Activated T-cell treated with anti-CD3 and anti-CD28 coated beads, Interleukin-2, amount 50 U/mL, for 72 hours (primary cell): ENCODE data around the gene GLUD1. TPM values are rescaled to one million over a fixed set of nuclear protein-coding genes. Genes with fewer than 3 reads are reported as not detected.
"Not testable (repeated sequence)": the region's sequence is repeated elsewhere in the genome, so short reads cannot be mapped to it uniquely, and the experiment has no call there.

Experiments used
- ATAC-seq, 2 donors: fragments of 150-1000 bp; cut with Tn5 transposase; replicated peaks in 1 of 2; 2 replicates each; pipeline ENCODE4 v1.10.0; 2021; ENCODE audit warnings: moderate library complexity in 2 of 2, mild to moderate bottlenecking in 1 of 2
- DNase-seq, 2 donors: peaks; one replicate each; pipeline ENCODE4 v3.0.0; 2021 to 2022; ENCODE audit warnings: mixed read lengths in 1 of 2
- H3K27ac Mint-ChIP-seq: one replicate; pipeline ENCODE4 v1.8.0; 2022; ENCODE audit warnings: mild to moderate bottlenecking, moderate library complexity, mixed read lengths
- H3K27me3 Mint-ChIP-seq: one replicate; pipeline ENCODE4 v1.8.0; 2022; ENCODE audit warnings: low read depth, mixed read lengths
- H3K36me3 Mint-ChIP-seq, 2 donors: one replicate each; pipeline ENCODE4 v1.8.0; 2022; ENCODE audit warnings: mixed read lengths in 2 of 2, mild to moderate bottlenecking in 1 of 2; ENCODE audit not compliant: insufficient read depth in 2 of 2
- H3K4me1 Mint-ChIP-seq: one replicate; pipeline ENCODE4 v1.8.0; 2022; ENCODE audit warnings: low read depth, mixed read lengths
- H3K4me3 Mint-ChIP-seq, 2 donors: one replicate each; pipeline ENCODE4 v1.8.0; 2022; ENCODE audit warnings: mild to moderate bottlenecking in 2 of 2, mixed read lengths in 2 of 2, moderate library complexity in 2 of 2
- H3K9me3 Mint-ChIP-seq, 2 donors: one replicate each; pipeline ENCODE4 v1.8.0; 2022; ENCODE audit warnings: mixed read lengths in 2 of 2
- total RNA-seq, 2 donors: library from RNA; stranded (reverse); gene quantifications; one replicate each; pipeline ENCODE4 v1.2.3, GENCODE V29; 2022

GLUD1 gene
- total RNA-seq: 100 to 1,000 TPM; 123 to 160 TPM

DNA sequence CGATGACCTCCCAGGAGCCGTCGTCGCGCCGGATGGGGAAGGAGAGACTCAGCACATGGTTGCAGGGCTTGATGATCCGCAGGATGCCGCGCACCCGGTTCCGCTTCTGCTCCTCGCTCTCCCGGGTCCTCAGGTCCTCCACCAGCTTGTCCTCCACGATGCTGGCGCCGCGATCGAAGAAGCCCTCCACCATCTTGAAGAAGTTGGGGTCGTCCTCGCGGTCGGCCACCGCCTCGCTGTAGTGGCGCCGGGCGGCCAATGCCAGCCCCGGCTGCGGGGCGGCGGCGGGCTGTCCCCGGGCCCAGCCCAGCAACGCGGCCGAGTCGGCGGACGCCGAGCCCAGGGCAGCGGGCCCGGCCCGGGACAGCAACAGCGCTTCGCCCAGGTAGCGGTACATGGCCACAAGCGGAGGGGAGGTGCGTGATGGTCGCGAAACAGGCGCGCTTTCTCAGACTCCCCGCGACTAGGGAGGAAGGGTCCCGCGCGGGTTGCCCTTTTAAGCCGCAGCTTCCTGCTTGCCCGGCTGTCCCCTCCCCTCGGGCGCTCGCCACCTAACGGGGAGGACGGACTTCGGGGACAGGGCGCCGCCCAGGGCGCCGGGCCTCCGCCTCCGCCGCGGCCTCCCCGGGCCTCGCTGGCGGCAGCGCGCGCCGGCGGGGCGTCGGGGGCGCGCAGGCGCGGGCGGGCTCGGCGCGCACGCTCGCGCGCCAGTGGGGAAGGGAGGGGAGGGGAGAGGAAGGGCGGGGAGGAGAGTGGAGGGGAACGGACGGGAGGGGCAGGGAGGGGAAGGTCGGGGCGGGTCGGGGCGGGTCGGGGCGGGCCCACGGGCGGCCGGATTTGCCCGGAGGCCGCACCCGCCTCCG lies at the start of gene GLUD1, which contains the start of gene SHLD2:
TSS of gene GLUD1 (minus strand) at position 471 of the 863 bp plus-strand sequence. CDS start at position 397, 74 bp downstream.
TSS of gene SHLD2 (plus strand) at position 834 of the 863 bp plus-strand sequence. CDS start 56,149 bp downstream, outside the sequence.
- Mint-ChIP-seq H3K27ac (peak within 1 kb of the TSS; percentile 98), H3K9me3 (no peaks in the 10 kb centered on the region), H3K4me3 (peak within 1 kb of the TSS; percentile 91 to 95), H3K27me3 (no peaks in the 10 kb centered on the region), H3K36me3 (peaks cover 9 to 16% of the 10 kb centered on the region in 2 donors), H3K4me1 (peaks cover 40% of the 10 kb centered on the region)
- ATAC-seq (peak; percentile 76 to 79), DNase-seq (peak; percentile 95)

DNA sequence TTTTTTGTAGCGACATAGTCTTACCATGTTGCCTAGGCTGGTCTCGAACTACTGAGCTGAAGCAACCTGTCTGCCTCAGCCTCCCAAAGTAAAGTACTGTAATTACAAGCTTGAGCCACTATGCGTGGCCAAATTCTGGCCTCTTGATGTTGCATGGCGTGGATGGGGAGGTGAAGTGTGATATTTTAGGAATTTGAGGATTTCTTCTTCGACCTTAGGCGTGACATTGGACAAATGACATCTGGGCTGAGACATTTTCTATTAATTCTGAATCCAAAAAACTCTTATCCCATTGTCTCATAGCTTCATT lies 48.4 kb upstream of the GLUD1 start:
- H3K9me3 Mint-ChIP-seq, H3K27me3 Mint-ChIP-seq, DNase-seq, H3K36me3 Mint-ChIP-seq, H3K4me3 Mint-ChIP-seq, H3K4me1 Mint-ChIP-seq, H3K27ac Mint-ChIP-seq, ATAC-seq: not testable (repeated sequence)

- not testable (repeated sequence) for H3K27me3 Mint-ChIP-seq, H3K4me1 Mint-ChIP-seq, H3K9me3 Mint-ChIP-seq, DNase-seq, H3K36me3 Mint-ChIP-seq, H3K4me3 Mint-ChIP-seq, H3K27ac Mint-ChIP-seq, ATAC-seq
Observed at GRCh38 chr10:87142230-87143108, 47.8 kb upstream of the GLUD1 start.

GRCh38 chr10:87137478-87137877 lies 42.8 kb upstream of the GLUD1 start:
- peaks cover 8 to 22% of the 10 kb centered on the region in 2 donors for H3K36me3 Mint-ChIP-seq
- peak overlapping the region; percentile 21 for H3K27ac Mint-ChIP-seq
- H3K9me3 Mint-ChIP-seq, H3K27me3 Mint-ChIP-seq, H3K4me1 Mint-ChIP-seq, ATAC-seq, H3K4me3 Mint-ChIP-seq, DNase-seq: not testable (repeated sequence)

DNA sequence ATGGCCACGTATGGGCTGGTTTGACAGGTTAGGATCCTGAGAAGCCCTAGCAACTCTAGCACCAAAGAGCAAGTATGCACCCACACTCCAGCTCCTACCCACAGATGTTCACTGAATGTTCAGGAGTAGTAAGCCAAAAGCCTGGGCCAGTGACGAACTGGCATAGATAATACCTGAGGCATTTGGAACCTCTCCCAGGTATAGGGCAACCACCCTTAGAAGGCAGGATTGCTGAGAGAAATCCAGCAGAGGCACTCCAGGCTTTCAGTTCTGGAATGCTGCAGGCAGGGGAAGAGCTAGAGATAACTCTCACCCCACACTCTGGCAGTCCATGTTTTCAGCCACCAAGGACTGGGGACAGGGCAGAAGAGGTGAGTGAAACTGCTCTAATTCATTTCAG lies 39.8 kb upstream of the GLUD1 start:
- not testable (repeated sequence) for H3K4me1 Mint-ChIP-seq, ATAC-seq, DNase-seq, H3K4me3 Mint-ChIP-seq, H3K9me3 Mint-ChIP-seq, H3K27ac Mint-ChIP-seq, H3K27me3 Mint-ChIP-seq
- peaks cover 11 to 25% of the 10 kb centered on the region in 2 donors for H3K36me3 Mint-ChIP-seq

GRCh38 chr10:87133936-87134335 lies 39.3 kb upstream of the GLUD1 start:
- ATAC-seq, DNase-seq, H3K9me3 Mint-ChIP-seq, H3K27ac Mint-ChIP-seq, H3K4me3 Mint-ChIP-seq, H3K27me3 Mint-ChIP-seq, H3K4me1 Mint-ChIP-seq: not testable (repeated sequence)
- peaks cover 11 to 27% of the 10 kb centered on the region in 2 donors for H3K36me3 Mint-ChIP-seq

- not testable (repeated sequence) for H3K4me1 Mint-ChIP-seq, H3K4me3 Mint-ChIP-seq, DNase-seq, H3K9me3 Mint-ChIP-seq, H3K27me3 Mint-ChIP-seq, H3K27ac Mint-ChIP-seq, ATAC-seq
- peaks cover 10 to 17% of the 10 kb centered on the region in 2 donors for H3K36me3 Mint-ChIP-seq
Observed at GRCh38 chr10:87132176-87132575, 37.5 kb upstream of the GLUD1 start.

DNA sequence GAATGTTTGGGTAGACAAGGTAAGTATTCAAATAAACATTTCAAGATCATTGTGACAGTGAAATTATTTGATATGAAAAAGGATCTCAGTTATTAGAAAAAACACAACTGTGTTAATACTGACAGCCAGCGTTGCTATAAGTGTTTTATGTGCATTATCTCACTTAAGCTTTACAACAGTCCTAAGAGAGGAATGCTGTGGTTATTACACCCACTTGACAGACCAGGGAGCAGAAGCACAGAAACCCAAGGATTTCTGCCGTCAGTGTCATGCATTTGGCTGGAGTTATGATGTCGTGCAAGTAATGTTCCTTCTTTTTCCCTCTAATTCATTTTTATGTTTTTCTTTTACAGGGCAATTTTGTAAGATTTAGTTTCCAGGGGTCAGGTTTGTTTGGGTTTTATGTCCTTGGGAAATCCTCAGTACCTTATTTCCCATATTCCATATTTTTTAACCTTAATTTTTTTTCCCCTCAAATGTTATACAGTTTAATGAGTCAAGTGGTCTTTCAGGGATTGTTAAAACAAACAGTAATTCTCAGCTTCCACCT lies 33.0 kb upstream of the GLUD1 start:
- not testable (repeated sequence) for DNase-seq, H3K4me1 Mint-ChIP-seq, H3K9me3 Mint-ChIP-seq, H3K27ac Mint-ChIP-seq, H3K4me3 Mint-ChIP-seq, ATAC-seq, H3K27me3 Mint-ChIP-seq, H3K36me3 Mint-ChIP-seq

DNA sequence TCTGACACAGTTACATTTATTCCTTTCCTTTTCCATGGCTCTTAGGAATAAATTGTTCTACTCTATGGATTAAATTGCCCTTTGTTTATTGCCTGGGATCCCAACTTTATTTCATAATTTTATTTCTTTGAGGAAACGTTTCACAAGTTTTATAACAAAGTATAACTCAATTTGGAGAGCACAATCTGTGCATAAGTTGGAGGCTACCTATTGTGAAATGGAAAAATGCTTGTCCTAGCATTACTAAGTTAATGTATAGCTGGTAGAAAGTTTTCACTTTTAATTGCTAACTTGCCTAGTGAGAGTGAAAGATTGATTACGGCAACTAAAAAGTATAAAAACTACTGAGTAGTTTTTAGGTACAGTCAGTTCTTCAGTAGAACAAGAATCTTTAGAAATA lies 32.4 kb upstream of the GLUD1 start:
- not testable (repeated sequence) for ATAC-seq, DNase-seq, H3K4me3 Mint-ChIP-seq, H3K9me3 Mint-ChIP-seq, H3K27me3 Mint-ChIP-seq, H3K4me1 Mint-ChIP-seq, H3K27ac Mint-ChIP-seq, H3K36me3 Mint-ChIP-seq

GRCh38 chr10:87123351-87123750 lies 28.7 kb upstream of the GLUD1 start:
- H3K4me3 Mint-ChIP-seq, H3K27me3 Mint-ChIP-seq, H3K9me3 Mint-ChIP-seq, H3K36me3 Mint-ChIP-seq, H3K27ac Mint-ChIP-seq, DNase-seq, H3K4me1 Mint-ChIP-seq, ATAC-seq: not testable (repeated sequence)

- not testable (repeated sequence) for DNase-seq, ATAC-seq
Observed at GRCh38 chr10:87119029-87119428, 24.4 kb upstream of the GLUD1 start.

GRCh38 chr10:87118122-87118521 lies 23.5 kb upstream of the GLUD1 start:
- not testable (repeated sequence) for H3K27ac Mint-ChIP-seq, H3K36me3 Mint-ChIP-seq, ATAC-seq, H3K4me3 Mint-ChIP-seq, H3K4me1 Mint-ChIP-seq, H3K9me3 Mint-ChIP-seq, H3K27me3 Mint-ChIP-seq, DNase-seq

More at GRCh38 chr10:87119029-87119428, 24.4 kb upstream of the GLUD1 start:
- H3K36me3 Mint-ChIP-seq, H3K9me3 Mint-ChIP-seq, H3K27me3 Mint-ChIP-seq, H3K27ac Mint-ChIP-seq, H3K4me1 Mint-ChIP-seq, H3K4me3 Mint-ChIP-seq: not testable (repeated sequence)
